ENCODE results near the gene FLNB. TPM values are rescaled to one million over a fixed set of nuclear protein-coding genes. Genes with fewer than 3 reads are reported as not detected.

The FLNB gene
- total and polyA plus RNA-seq, 2 of the 8 experiments (the other 6 are each of a cell fraction or from before 2014, with no cell fraction given) = 72.3 to 118 TPM

- H2BK120ac ChIP-seq (replicated peaks; ENCODE audit: low read depth, low read length) = no peak overlapping the region
- H3K23ac ChIP-seq (ENCODE audit: insufficient read length) = no peak overlapping the region
- no peak overlapping the region for H3K14ac ChIP-seq (ENCODE audit: insufficient read length)
- H2AK5ac ChIP-seq (ENCODE audit: low read depth, low read length) = no peak overlapping the region
- H3K4ac ChIP-seq (replicated peaks; ENCODE audit: insufficient read length, low read depth, low read length) = no peak overlapping the region
- CTCF ChIA-PET (ENCODE audit: partially characterized antibody) = interaction anchor here (2.6 to 2.8 kb wide), 2 partner anchors 13 to 18 kb away, joined by 6 to 13 read pairs; no protein-coding TSS in a partner anchor
- no peak overlapping the region for H4K91ac ChIP-seq (replicated peaks; ENCODE audit: insufficient read length, low read length)
- H2BK5ac ChIP-seq (ENCODE audit: low read depth, low read length) = no peak overlapping the region
- H3K36me3 ChIP-seq (ENCODE audit: control insufficient read depth in 2 of 4, insufficient read depth in 4 of 4, low read length in 3 of 4) = peaks cover 25 to 87% (median 51%) of the 10 kb centered on the region in 4 experiments; a peak in 7 of 8 replicates
- H3K79me2 ChIP-seq (ENCODE audit: control insufficient read depth in 1 of 2, insufficient read depth in 2 of 2, low read length in 2 of 2) = no peaks in the 10 kb centered on the region
- no peak overlapping the region for H2BK20ac ChIP-seq (ENCODE audit: low read length)
- H3K4me3 ChIP-seq (ENCODE audit: extremely low read depth in 1 of 4, insufficient read depth in 2 of 4, low read depth in 3 of 4, low read length in 4 of 4) = no peak overlapping the region
- DNase-seq (ENCODE audit: low read depth in 1 of 2, low spot score in 2 of 2) (no peak), FAIRE-seq (no peak)
- H3K18ac ChIP-seq (ENCODE audit: extremely low read depth, low read length) = no peak overlapping the region
- H3K56ac ChIP-seq (replicated peaks; ENCODE audit: insufficient read length, low read depth, low read length) = no peak overlapping the region
- H3K9ac ChIP-seq (replicated peaks in 1 of 4; ENCODE audit: extremely low read depth in 1 of 4, low read depth in 3 of 4, low read length in 3 of 4) = no peak overlapping the region
- H3K4me1 ChIP-seq (replicated peaks in 1 of 4; ENCODE audit: control insufficient read depth in 3 of 4, insufficient read depth in 4 of 4, low read length in 3 of 4) = no peaks in the 10 kb centered on the region
- no peaks in the 10 kb centered on the region for H3K79me1 ChIP-seq (ENCODE audit: low read depth, low read length)
- H4K8ac ChIP-seq (ENCODE audit: extremely low read depth, insufficient read depth, low read length) = no peak overlapping the region
- H2BK12ac ChIP-seq (ENCODE audit: low read depth, low read length) = no peak overlapping the region
- peaks cover 0 to 2% of the 10 kb centered on the region in 2 experiments for H4K20me1 ChIP-seq (replicated peaks in 1 of 2; ENCODE audit: control insufficient read depth in 1 of 2, insufficient read depth in 2 of 2, low read length in 2 of 2)
- no peak overlapping the region for H2AFZ ChIP-seq (ENCODE audit: low read length)
- no peak overlapping the region for H2BK15ac ChIP-seq (ENCODE audit: low read length)
- H3K9me3 ChIP-seq (ENCODE audit: insufficient read depth in 2 of 2, low read depth in 1 of 2, low read length in 1 of 2) = no peaks in the 10 kb centered on the region
- no peak overlapping the region for H3K27ac ChIP-seq (ENCODE audit: low read depth, low read length)
- 97% methylated on average over 16 of the region's 16 CpGs; no CpG with 5 or more reads in 1 of the 2 experiments for WGBS, 2 experiments (ENCODE audit: extremely low coverage in 1 of 2, insufficient coverage in 1 of 2, insufficient read length in 1 of 2, insufficient replicate concordance in 2 of 2, low coverage in 1 of 2, low lambda C conversion rate in 2 of 2, missing lambda C conversion rate in 1 of 2)
- POLR2A ChIA-PET (ENCODE audit: partially characterized antibody) = interaction anchor here (1.2 kb wide), 1 partner anchor 153 kb away, joined by 4 read pairs; the partner anchor contains the start of genes HTD2 and RPP14
- H3K23me2 ChIP-seq (ENCODE audit: low read depth, low read length) = no peaks in the 10 kb centered on the region
- no peaks in the 10 kb centered on the region for H3K27me3 ChIP-seq (replicated peaks in 1 of 4; ENCODE audit: control insufficient read depth in 3 of 4, extremely low read depth in 1 of 4, insufficient read depth in 3 of 4, low read length in 3 of 4)
- no peak overlapping the region for H3K4me2 ChIP-seq (ENCODE audit: insufficient read depth in 1 of 2, low read depth in 2 of 2, low read length in 2 of 2)
- no peak overlapping the region for H4K5ac ChIP-seq (ENCODE audit: insufficient read length, low read depth, low read length)
- TF ChIP-seq RFX5 (IDR thresholded peaks at IDR 0.05; ENCODE audit: borderline replicate concordance, low read depth, low read length) (no peak), ZNF274 (IDR thresholded peaks at IDR 0.05; ENCODE audit: borderline replicate concordance, extremely low read depth, low read length) (no peak), EGR1 (IDR thresholded peaks at IDR 0.05; ENCODE audit: borderline replicate concordance, low read depth, low read length) (no peak), CTCF (IDR thresholded peaks at IDR 0.05; ENCODE audit: control extremely low read depth in 1 of 3, insufficient read depth in 1 of 3, low read depth in 1 of 3, low read length in 3 of 3) (no peak), ASH2L (IDR thresholded peaks at IDR 0.05; ENCODE audit: low read length) (no peak), ATF2 (IDR thresholded peaks at IDR 0.05; ENCODE audit: low read length) (no peak), CBX5 (IDR thresholded peaks at IDR 0.05; ENCODE audit: low read depth, low read length) (no peak), CHD2 (IDR thresholded peaks at IDR 0.05; ENCODE audit: low read length) (no peak), SUZ12 (IDR thresholded peaks at IDR 0.05; ENCODE audit: low read length) (no peak), PHF8 (conservative IDR thresholded peaks at IDR 0.05; ENCODE audit: low read depth, low read length) (no peak)
Observed at GRCh38 chr3:58153371-58153770, 145.1 kb downstream of the FLNB start.
